HepG2 (cell line): Measurements from ENCODE around the gene LIPH. TPM values are rescaled to one million over a fixed set of nuclear protein-coding genes. Genes with fewer than 3 reads are reported as not detected.
A peak's percentile ranks its signal among the peaks of the same experiment; 100 is the strongest.

ENCODE experiments used
- ATF7-NPFF ChIP-seq: sonication (generic); formaldehyde crosslinking; IDR thresholded peaks from 2 replicates; pipeline ENCODE4 v1.8.1; 2023; ENCODE audit warnings: mild to moderate bottlenecking, low read depth, missing genetic modification reagents, moderate library complexity
- HDAC2 ChIP-seq: sonication (generic); formaldehyde crosslinking; IDR thresholded peaks from 2 replicates; pipeline ENCODE4 v1.4.0; 2020; ENCODE audit warnings: missing genetic modification reagents
- HNF4G ChIP-seq, 2 experiments: sonication (generic) in 1 of 2; formaldehyde crosslinking in 1 of 2; IDR thresholded peaks; 2 replicates each; pipeline versions ENCODE4 v1.4.0 to v1.6.1; 2011 to 2020; ENCODE audit warnings: borderline replicate concordance in 2 of 2, low read depth in 2 of 2, mild to moderate bottlenecking in 2 of 2, low read length in 1 of 2, missing genetic modification reagents in 1 of 2, moderate library complexity in 1 of 2
- HOXA7 ChIP-seq: sonication (generic); formaldehyde crosslinking; IDR thresholded peaks from 2 replicates; pipeline ENCODE4 v1.8.1; 2022; ENCODE audit warnings: mild to moderate bottlenecking, missing genetic modification reagents, moderate library complexity
- IRF1 ChIP-seq: sonication (generic); formaldehyde crosslinking; IDR thresholded peaks from 2 replicates; pipeline ENCODE4 v1.4.0; 2020; ENCODE audit warnings: low read depth, mild to moderate bottlenecking, missing genetic modification reagents
- KDM2A ChIP-seq: sonication (generic); formaldehyde crosslinking; IDR thresholded peaks from 2 replicates; pipeline ENCODE4 v1.4.0; 2020; ENCODE audit warnings: low read depth, missing genetic modification reagents, borderline replicate concordance
- PHF20 ChIP-seq: sonication (generic); formaldehyde crosslinking; IDR thresholded peaks from 2 replicates; pipeline ENCODE4 v1.5.0; 2020; ENCODE audit warnings: mild to moderate bottlenecking, missing genetic modification reagents
- POLR2AphosphoS5 ChIP-seq: IDR thresholded peaks from 2 replicates; pipeline ENCODE4 v1.6.1; 2012; ENCODE audit warnings: low read depth, low read length
- TBL1XR1 ChIP-seq: fragments of 150-350 bp; IDR thresholded peaks from 2 replicates; pipeline ENCODE4 v1.6.1; 2014; ENCODE audit warnings: borderline replicate concordance, low read length; ENCODE audit not compliant: partially characterized antibody
- ZNF10 ChIP-seq: sonication (generic); formaldehyde crosslinking; IDR thresholded peaks from 2 replicates; pipeline ENCODE4 v1.4.0; 2020; ENCODE audit warnings: mild to moderate bottlenecking, low read depth, missing genetic modification reagents, borderline replicate concordance
- ZNF326 ChIP-seq: sonication (generic); formaldehyde crosslinking; IDR thresholded peaks from 2 replicates; pipeline ENCODE4 v1.4.0; 2020; ENCODE audit warnings: missing genetic modification reagents, borderline replicate concordance
- ZNF576 ChIP-seq: sonication (generic); formaldehyde crosslinking; IDR thresholded peaks from 2 replicates; pipeline ENCODE4 v1.4.0; 2020; ENCODE audit warnings: mild to moderate bottlenecking, missing genetic modification reagents
- ZNF788 ChIP-seq: sonication (generic); formaldehyde crosslinking; IDR thresholded peaks from 2 replicates; pipeline ENCODE4 v1.5.0; 2020; ENCODE audit warnings: mild to moderate bottlenecking, missing genetic modification reagents, borderline replicate concordance
- ZUFSP ChIP-seq: sonication (generic); formaldehyde crosslinking; IDR thresholded peaks from 2 replicates; pipeline ENCODE4 v1.9.0; 2021; ENCODE audit warnings: missing genetic modification reagents, mild to moderate bottlenecking, borderline replicate concordance
- polyA plus RNA-seq, 8 experiments: library from polyadenylated mRNA; depleted of rRNA in 3 of 8; stranded (reverse) in 7 of 8; unstranded in 1 of 8; fragments of >200 nt; fragmentation: Illumina TruSeq in 4 of 8; extraction: Trizol in 4 of 8; gene quantifications; 2 replicates each; pipeline versions ENCODE4 v1.2.1 to v1.2.3, GENCODE V29; 2011 to 2016; ENCODE audit warnings: low read depth in 4 of 8, missing spikeins in 1 of 8, mixed read lengths in 1 of 8; ENCODE audit not compliant: insufficient read depth in 1 of 8
- total RNA-seq, 5 experiments: library from RNA; depleted of rRNA; stranded (reverse); fragments of >200 nt; fragmentation: Illumina TruSeq; extraction: Trizol; gene quantifications; 2 replicates each; pipeline ENCODE4 v1.2.3, GENCODE V29; 2016; ENCODE audit warnings: low read depth in 1 of 5
- TF ChIP-seq, protein P1 (sequence below): sonication (generic); formaldehyde crosslinking; IDR thresholded peaks from 2 replicates; pipeline ENCODE4 v1.9.0; 2021; ENCODE audit warnings: missing genetic modification reagents, mild to moderate bottlenecking, borderline replicate concordance
- TF ChIP-seq, protein P2 (sequence below): sonication (generic); formaldehyde crosslinking; conservative IDR thresholded peaks from 2 replicates; pipeline ENCODE4 v1.4.0; 2020; ENCODE audit warnings: missing genetic modification reagents
- TF ChIP-seq, protein P3 (sequence below): sonication (generic); formaldehyde crosslinking; IDR thresholded peaks from 2 replicates; pipeline ENCODE4 v1.8.0; 2022; ENCODE audit warnings: missing genetic modification reagents, mild to moderate bottlenecking, borderline replicate concordance

The LIPH gene
- total and polyA plus RNA-seq, 2 of the 13 experiments (the other 11 are each of a cell fraction or from before 2014, with no cell fraction given), result 0.09 to 0.34 TPM

DNA sequence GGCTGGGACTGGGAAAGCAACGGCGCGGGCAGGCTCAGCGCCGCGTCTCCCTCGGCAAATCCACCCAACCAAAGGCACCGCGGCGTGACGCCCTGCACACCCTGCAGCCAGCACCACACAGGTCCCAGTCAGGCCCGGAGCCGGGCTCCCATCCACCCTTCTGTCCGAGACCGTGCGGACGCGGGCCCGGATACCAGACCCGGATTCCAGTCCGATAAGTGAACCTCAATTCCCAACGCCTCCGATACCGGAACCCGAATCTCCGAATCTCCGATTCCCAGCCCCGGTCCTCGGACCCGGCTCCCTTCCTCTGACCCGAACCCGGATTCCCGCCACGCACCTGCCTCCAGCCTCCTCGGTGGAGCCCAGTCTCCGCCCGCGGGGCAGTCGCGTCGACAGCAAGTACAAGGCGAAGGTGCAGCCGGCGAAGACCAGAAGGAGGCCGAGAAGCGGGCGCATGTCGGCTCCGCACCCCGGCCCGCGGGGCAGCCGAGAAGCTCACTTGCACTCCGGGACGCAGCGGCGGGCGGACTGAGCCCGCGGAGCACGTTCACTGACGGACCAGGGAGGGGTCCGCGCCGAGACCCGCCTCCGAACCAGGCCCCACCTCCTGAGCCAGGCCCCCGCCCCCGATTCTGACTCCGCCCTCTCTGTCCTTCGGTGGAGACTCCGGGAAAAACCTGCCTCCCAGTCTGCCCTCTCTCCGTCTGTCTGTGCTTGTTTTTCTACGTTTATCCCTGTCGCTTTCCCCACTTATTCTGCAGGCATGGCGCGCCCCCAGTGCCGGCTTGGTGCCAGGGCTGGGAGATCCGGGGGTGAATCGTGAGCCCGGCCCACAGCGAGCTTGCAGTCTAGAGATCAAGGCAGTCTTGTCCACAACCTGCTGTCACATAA is 53.6 kb downstream of the LIPH start, which contains the start of gene TMEM41A (continued):
- TF ChIP-seq ATF7-NPFF (CRISPR knock-in tag) (peak; percentile 85), TBL1XR1 (peak; percentile 48), ZNF326 (CRISPR knock-in tag) (no peak), PHF20 (peak; percentile 93), ZNF576 (CRISPR knock-in tag) (no peak), KDM2A (peak; percentile 97), HDAC2 (CRISPR knock-in tag) (peak; percentile 86), ZNF10 (CRISPR knock-in tag) (no peak), ZUFSP (CRISPR knock-in tag) (no peak), HOXA7 (CRISPR knock-in tag) (peak; percentile 93; the same call in 1 of the 2 replicates), ZNF788 (peak; percentile 96; the same call in 1 of the 2 replicates), POLR2AphosphoS5 (peak; percentile 83), IRF1 (no peak; the same call in 1 of the 2 replicates), HNF4G (IDR thresholded peaks at IDR 0.05; ENCODE audit: borderline replicate concordance, low read depth, low read length) (peak; percentile 41; the same call in 1 of the 2 replicates), HNF4G (CRISPR knock-in tag; IDR thresholded peaks at IDR 0.05; ENCODE audit: borderline replicate concordance, low read depth) (peak; percentile 69; the same call in 1 of the 2 replicates)
- TF ChIP-seq, protein P1, sequence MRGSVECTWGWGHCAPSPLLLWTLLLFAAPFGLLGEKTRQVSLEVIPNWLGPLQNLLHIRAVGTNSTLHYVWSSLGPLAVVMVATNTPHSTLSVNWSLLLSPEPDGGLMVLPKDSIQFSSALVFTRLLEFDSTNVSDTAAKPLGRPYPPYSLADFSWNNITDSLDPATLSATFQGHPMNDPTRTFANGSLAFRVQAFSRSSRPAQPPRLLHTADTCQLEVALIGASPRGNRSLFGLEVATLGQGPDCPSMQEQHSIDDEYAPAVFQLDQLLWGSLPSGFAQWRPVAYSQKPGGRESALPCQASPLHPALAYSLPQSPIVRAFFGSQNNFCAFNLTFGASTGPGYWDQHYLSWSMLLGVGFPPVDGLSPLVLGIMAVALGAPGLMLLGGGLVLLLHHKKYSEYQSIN (CRISPR knock-in tag), result no peak
- TF ChIP-seq, protein P2, sequence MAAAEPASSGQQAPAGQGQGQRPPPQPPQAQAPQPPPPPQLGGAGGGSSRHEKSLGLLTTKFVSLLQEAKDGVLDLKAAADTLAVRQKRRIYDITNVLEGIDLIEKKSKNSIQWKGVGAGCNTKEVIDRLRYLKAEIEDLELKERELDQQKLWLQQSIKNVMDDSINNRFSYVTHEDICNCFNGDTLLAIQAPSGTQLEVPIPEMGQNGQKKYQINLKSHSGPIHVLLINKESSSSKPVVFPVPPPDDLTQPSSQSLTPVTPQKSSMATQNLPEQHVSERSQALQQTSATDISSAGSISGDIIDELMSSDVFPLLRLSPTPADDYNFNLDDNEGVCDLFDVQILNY (CRISPR knock-in tag), result peak; percentile 43; the same call in 1 of the 2 replicates
- TF ChIP-seq, protein P3, sequence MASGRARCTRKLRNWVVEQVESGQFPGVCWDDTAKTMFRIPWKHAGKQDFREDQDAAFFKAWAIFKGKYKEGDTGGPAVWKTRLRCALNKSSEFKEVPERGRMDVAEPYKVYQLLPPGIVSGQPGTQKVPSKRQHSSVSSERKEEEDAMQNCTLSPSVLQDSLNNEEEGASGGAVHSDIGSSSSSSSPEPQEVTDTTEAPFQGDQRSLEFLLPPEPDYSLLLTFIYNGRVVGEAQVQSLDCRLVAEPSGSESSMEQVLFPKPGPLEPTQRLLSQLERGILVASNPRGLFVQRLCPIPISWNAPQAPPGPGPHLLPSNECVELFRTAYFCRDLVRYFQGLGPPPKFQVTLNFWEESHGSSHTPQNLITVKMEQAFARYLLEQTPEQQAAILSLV (CRISPR knock-in tag), result peak; percentile 97; the same call in 1 of the 2 replicates
